T1000 (cell line): ENCODE results near the gene DSP.

ENCODE experiments used
- DNase-seq: peaks from one replicate; lab custom pipeline; 2025; ENCODE audit warnings: mixed read lengths; lab: John Stamatoyannopoulos, UW

Gene DSP

GRCh38 chr6:7535498-7535897, 6.0 kb upstream of the DSP start:
- DNase-seq: no peak

GRCh38 chr6:7537565-7538174, 3.8 kb upstream of the DSP start:
- no peak for DNase-seq

- DNase-seq: no peak
Measured at GRCh38 chr6:7538484-7538883, 3.0 kb upstream of the DSP start.

- DNase-seq: no peak
Measured at GRCh38 chr6:7540595-7540994, 876 bp upstream of the DSP start.

- DNase-seq: no peak
Measured at GRCh38 chr6:7542065-7542873, 798 bp downstream of the DSP start.

DNA sequence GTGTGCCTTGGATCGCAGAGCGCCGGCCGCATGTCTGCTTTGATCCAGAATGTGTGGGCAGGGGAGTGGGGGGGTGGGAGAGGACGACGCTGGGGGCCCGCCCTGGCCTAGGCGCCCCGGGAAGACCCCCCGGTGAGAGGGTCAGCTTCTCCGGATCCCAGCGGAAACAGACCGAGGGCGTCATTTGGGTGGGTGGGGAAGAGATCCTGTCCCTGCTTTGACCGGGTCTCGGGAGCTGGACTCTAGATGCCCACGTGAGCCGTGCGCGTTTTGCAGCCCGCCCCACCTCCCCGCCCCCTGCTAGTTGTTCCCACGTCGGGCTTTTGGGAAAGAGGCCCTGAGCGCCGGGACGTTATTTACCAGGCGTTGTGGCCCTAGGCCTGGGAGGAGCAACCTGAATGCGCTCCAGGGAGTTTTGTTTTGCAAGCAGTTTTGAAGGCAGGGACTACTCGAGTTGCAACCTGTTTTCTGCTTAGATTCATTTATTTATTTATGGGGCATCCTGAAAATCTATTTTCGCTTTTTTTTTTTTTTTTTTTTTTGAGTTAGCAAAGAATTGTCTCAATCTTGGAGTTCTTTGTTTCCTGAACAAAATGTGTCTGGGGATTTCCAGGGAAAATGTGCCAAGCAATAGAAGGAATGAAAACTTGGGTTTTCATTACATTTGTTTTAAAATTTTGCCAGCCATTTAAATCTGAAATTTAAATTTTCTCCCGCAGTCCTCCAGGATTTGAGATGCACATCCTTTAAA, 1.6 kb downstream of the DSP start:
- no peak for DNase-seq

DNA sequence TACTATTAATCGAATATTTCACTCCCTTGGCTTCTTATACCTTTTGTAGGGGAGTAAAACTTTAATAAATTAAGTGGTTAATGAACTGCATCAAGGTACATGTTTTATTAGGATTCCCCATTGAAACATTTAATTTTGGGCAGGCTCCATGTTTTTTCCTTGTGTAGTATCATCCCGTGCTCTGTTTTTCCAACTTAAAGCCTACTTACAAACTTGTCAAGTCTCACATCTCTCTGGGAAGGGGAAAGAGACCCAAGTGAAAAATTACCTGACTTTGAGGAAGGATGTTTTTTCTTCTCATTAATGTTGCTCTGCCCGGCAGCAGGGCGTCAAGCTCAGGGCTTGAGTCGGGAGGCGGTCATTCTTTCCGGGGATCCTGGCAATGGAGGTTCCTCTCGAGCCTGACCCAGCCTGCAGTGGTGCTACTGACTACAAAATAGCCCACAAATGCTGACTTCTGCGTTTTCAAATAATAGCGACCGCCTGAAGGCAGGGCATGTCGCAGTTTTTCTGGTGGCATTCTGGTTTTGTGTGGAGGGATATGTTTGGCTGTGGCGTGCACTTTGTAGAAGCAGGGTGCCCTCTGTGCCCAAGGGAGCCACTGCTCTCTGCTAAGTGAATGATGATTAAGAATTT, 2.4 kb downstream of the DSP start:
- DNase-seq: no peak

GRCh38 chr6:7544597-7544996, 3.1 kb downstream of the DSP start:
- no peak for DNase-seq

DNA sequence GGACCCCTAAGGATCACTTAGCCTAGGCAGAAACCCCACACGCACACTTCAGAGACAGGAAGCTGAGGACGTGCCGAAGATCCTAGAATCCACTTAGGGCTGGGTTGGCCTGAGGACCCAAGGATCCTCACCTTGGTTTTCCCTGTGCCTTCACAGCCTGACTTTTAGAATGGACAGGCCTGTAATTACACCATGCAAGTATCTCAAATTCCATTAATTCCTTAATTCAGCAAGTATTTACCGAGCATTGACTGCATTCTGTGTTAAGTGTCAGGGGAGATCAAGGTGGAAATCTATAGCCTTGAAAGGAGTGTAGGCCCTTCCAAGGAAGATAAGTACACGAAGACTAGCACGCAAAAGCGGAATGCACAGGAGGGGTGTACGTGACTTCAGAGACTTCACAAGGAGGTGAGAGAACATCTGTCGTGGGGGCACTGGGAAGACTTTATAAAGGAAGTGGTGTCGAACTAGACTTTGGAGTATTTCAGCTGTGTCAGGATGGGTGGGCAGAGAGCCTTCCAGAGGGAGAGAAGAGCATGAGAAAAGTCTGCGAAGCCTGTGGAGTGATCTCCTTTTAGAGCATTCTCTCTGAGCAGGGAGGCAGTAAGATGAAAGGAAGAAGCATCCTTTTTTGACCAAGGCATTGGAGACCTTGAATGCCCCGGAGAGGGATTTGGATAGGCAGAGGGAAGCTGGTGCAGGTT, 4.0 kb downstream of the DSP start:
- no peak for DNase-seq

DNA sequence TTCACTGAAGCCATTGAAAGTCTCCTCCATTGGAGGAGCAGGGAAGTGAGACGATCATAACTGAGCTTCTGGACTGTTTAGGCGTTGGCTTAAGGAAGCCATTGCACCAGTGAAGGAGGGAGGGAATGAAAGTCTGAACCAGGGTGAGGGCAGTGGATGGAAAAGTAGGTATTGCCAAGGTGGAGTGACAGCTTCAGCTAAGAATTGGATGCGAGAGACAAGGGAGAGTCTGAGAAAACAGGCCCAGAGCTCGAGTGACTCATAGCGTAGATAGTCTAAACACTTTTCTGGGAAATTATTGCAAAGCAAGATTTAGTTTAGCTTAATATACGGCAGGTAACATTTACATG, 4.5 kb downstream of the DSP start:
- DNase-seq: no peak

GRCh38 chr6:7546383-7546782, 4.9 kb downstream of the DSP start:
- no peak for DNase-seq

DNA sequence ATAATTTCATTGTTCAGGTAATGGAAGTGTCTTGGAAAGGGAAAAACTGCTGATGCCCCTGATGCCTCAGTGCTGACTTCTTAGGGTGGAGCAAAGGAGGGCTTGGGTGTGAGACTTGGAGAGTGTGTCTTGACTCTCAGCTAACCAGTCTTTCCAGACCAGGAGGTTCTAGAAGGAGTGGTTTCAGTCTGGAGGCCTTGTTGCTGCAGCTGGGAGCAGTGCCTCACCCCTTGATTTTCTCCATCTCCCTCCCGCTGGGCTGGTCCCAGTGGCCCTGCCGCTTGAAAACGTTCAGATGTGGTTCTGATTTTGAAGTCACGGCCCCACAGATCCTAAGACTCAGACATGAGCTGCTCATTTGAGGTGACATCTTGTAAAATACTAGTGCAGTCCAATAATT, 5.4 kb downstream of the DSP start:
- DNase-seq: no peak

- DNase-seq: no peak
Measured at GRCh38 chr6:7547315-7547714, 5.8 kb downstream of the DSP start.

GRCh38 chr6:7550433-7550801, 8.9 kb downstream of the DSP start:
- DNase-seq: no peak

DNA sequence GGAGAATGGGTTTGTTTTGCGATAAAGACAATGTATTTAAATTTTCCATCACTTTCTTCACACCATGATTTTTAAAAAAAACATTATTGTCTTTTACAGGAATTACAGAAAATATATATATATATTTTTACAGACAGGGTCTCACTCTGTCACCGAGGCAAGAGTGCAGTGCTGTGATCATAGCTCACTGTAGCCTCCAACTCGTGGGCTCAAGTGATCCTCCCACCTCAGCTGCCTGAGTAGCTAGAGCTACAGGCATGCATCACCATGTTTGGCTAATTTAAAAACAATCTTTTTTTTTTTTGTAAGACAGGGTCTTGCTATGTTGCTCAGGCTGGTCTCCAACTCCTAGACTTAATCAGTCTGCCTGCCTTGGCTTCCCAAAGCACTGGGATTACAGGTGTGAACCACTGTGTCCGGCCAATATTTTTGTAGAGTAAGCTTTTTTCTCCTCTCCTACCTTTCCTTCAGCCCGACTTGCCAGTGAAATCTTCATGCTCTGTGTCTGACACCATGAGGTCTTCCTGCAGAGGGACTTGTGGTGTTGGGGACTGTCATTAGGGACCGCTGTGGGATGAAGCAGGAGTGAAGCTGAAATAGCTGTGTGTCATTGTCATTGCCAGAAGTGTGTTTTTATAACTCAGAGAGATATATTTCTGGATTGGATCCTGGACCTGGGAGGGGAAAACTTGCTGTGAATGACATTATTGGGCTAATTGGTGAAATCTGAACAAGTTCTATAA, 13.2 kb downstream of the DSP start:
- DNase-seq: no peak

DNA sequence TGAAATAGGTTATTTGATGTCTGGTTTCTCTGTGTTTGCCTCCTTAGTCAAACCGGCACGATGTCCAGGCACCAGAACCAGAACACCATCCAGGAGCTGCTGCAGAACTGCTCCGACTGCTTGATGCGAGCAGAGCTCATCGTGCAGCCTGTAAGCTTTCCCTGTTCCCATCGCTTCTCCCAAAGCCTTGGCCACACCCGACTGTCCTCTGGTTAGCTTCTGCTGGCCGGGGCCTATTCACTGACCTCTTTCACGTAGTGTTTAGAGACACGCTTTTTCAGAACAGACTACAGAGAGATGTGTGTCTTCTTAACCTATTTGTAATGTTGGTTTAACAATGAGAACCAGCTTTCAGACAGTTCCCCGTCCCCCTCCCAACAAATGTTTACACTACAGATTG, 14.2 kb downstream of the DSP start:
- DNase-seq: no peak

DNA sequence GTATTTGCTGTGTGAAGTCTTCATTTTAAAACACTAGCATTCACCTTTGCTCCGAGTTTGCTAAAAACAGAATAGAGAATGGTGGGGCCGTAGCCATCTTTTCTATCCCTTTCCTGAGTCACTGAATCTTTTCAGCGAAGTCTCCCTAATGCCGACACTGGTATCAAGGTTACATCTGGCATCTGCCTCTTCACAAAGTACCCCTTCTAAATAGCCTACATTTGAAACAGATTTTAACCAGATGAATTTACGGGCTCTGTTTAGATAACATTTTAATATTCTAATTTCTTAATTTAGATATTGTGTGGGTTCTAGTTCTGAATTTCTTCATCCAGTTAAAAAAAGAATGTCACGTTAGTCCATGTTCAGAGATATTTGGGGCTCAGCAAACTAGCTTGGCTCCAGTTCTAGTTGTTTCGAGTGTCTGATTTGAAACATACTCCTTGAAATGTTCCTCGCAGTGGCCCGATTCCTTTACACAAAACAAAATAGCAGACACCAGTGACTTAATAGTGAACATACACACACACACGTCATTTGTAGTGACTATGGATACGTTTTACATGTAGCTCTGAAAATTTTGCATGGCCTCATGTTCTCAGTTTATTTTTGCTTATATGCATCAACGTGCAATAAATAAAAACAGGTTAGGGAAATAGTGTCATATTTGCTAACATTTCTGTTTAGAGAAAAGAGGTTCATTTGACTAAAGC, 15.1 kb downstream of the DSP start:
- DNase-seq: no peak

- DNase-seq: no peak
Measured at GRCh38 chr6:7557652-7558051, 16.2 kb downstream of the DSP start.

- DNase-seq: no peak
Measured at GRCh38 chr6:7558781-7559180, 17.3 kb downstream of the DSP start.

GRCh38 chr6:7559196-7559595, 17.7 kb downstream of the DSP start:
- no peak for DNase-seq
